GM23248 (cell line): ENCODE measurements around the gene WWOX. TPM values are rescaled to one million over a fixed set of nuclear protein-coding genes. Genes with fewer than 3 reads are reported as not detected.

ENCODE experiments used
- DNase-seq: peaks from one replicate; pipeline ENCODE4 v3.0.0-alpha.2; 2015
- H2AFZ ChIP-seq: fragments of 200-600 bp; sonication (generic); 2 replicates; pipeline ENCODE4 v1.6.1; 2016; ENCODE audit warnings: antibody characterized with exemption
- H3F3A ChIP-seq: fragments of 200-600 bp; sonication (generic); 2 replicates; pipeline ENCODE4 v1.6.1; 2016; ENCODE audit warnings: mild to moderate bottlenecking, antibody characterized with exemption, mixed run types; ENCODE audit not compliant: insufficient read depth
- H3K27ac ChIP-seq: fragments of 200-600 bp; sonication (generic); 2 replicates; pipeline ENCODE4 v1.5.1; 2016; ENCODE audit warnings: mild to moderate bottlenecking
- H3K27me3 ChIP-seq: fragments of 200-600 bp; sonication (generic); replicated peaks from 2 replicates; pipeline ENCODE4 v1.6.1; 2016; ENCODE audit warnings: mild to moderate bottlenecking; ENCODE audit not compliant: insufficient read depth
- H3K36me3 ChIP-seq: fragments of 200-600 bp; sonication (generic); 2 replicates; pipeline ENCODE4 v1.6.1; 2016; ENCODE audit warnings: low read depth, mild to moderate bottlenecking
- H3K4me1 ChIP-seq: fragments of 200-600 bp; sonication (generic); 2 replicates; pipeline ENCODE4 v1.6.1; 2016; ENCODE audit warnings: mild to moderate bottlenecking; ENCODE audit not compliant: insufficient read depth
- H3K4me2 ChIP-seq: fragments of 200-600 bp; sonication (generic); one replicate; pipeline ENCODE4 v1.6.1; 2016; ENCODE audit warnings: mild to moderate bottlenecking; ENCODE audit not compliant: unreplicated experiment
- H3K4me3 ChIP-seq: fragments of 200-600 bp; sonication (generic); 2 replicates; pipeline ENCODE4 v1.5.1; 2016; ENCODE audit warnings: mild to moderate bottlenecking
- H3K79me2 ChIP-seq: fragments of 200-600 bp; sonication (generic); 2 replicates; pipeline ENCODE4 v1.6.1; 2016; ENCODE audit warnings: mild to moderate bottlenecking; ENCODE audit not compliant: insufficient read depth
- H3K9ac ChIP-seq: fragments of 200-600 bp; sonication (generic); 2 replicates; pipeline ENCODE4 v1.6.1; 2016; ENCODE audit warnings: mild to moderate bottlenecking
- H3K9me2 ChIP-seq: fragments of 200-600 bp; sonication (generic); 2 replicates; pipeline ENCODE4 v1.6.1; 2016; ENCODE audit warnings: mixed run types, mild to moderate bottlenecking, moderate library complexity; ENCODE audit not compliant: insufficient read depth
- H3K9me3 ChIP-seq: fragments of 200-600 bp; sonication (generic); one replicate; pipeline ENCODE4 v1.6.1; 2017; ENCODE audit warnings: low read depth
- H4K20me1 ChIP-seq: fragments of 200-600 bp; sonication (generic); 2 replicates; pipeline ENCODE4 v1.6.0; 2016; ENCODE audit not compliant: insufficient read depth
- EZH2 ChIP-seq: fragments of 200-600 bp; sonication (generic); IDR thresholded peaks from 2 replicates; pipeline ENCODE4 v1.6.1; 2018; ENCODE audit warnings: antibody characterized with exemption, mild to moderate bottlenecking; ENCODE audit not compliant: insufficient read depth, poor library complexity, severe bottlenecking
- EZH2phosphoT487 ChIP-seq: fragments of 200-600 bp; sonication (generic); IDR thresholded peaks from 2 replicates; pipeline ENCODE4 v1.6.1; 2018; ENCODE audit warnings: antibody characterized with exemption, moderate library complexity, mild to moderate bottlenecking, low read depth; ENCODE audit not compliant: insufficient read depth
- WGBS, 2 experiments: methylation state at CpG; one replicate each; pipeline ENCODE4 v1.1.6; 2015 to 2017; ENCODE audit warnings: low lambda C conversion rate in 2 of 2, low coverage in 1 of 2; ENCODE audit errors: missing lambda C conversion rate in 2 of 2; 5-methylcytosine and 5-hydroxymethylcytosine counted together
- in situ Hi-C: fragments of 300-500 bp; cut with MboI; formaldehyde crosslinking; loops from 2 replicates; pipeline ENCODE4 v1.15.0; 2020
- polyA plus RNA-seq: library from polyadenylated mRNA; unstranded; fragments of >200 nt; fragmentation: Nextera tagmentation; extraction: Ambion mirVana; gene quantifications from 2 replicates; pipeline ENCODE4 v1.2.1, GENCODE V29; 2016
- total RNA-seq: library from RNA; depleted of rRNA; stranded (reverse); fragments of >200 nt; shearing (Covaris generic); gene quantifications from 2 replicates; pipeline ENCODE4 v1.2.3, GENCODE V29; 2014

Gene WWOX
- total and polyA plus RNA-seq, 2 experiments from 2014 or later = 4.5 to 6.6 TPM

DNA sequence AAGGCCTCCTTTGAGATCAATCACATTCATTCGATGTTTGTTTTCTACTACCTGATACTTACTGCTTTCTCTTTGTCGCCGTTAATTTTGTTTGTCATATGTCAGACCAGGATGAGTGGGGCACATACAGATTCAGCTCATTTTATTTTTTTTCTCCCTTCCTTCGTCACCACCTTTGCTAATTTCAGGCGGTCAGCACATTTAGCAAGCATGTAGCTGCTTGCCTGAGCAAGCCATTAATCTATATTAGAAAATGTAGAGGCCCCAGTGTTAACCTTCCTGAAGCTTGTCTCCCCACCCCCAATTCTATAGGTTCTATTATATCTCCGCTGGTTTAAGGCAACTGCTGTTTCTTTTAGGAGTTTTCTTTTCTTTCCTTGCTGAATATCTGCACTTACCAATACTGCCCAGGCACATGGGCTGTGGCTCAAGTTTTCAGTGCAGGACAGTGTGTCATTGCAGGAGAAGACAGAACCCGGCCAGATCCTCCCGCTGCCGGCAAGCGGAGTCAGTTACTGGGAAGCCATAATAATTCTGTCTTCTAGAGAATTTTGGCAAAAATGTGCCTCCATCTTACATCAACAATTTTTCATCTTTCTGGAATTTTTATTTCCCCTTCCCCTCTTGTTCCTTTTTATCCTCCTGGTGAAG lies 714.3 kb downstream of the WWOX start:
- H3K79me2 ChIP-seq = no peaks in the 10 kb centered on the region
- no peak overlapping the region for H3K9ac ChIP-seq
- in situ Hi-C loops = no loop called here
- H4K20me1 ChIP-seq = no peaks in the 10 kb centered on the region
- 28% methylated on average over 10 of the region's 10 CpGs for WGBS, 2 experiments
- H3K27ac ChIP-seq = no peak overlapping the region
- H2AFZ ChIP-seq = no peak overlapping the region
- H3K4me1 ChIP-seq = no peaks in the 10 kb centered on the region
- H3K9me2 ChIP-seq = no peaks in the 10 kb centered on the region
- no peak for DNase-seq
- H3K9me3 ChIP-seq = no peaks in the 10 kb centered on the region
- no peaks in the 10 kb centered on the region for H3K27me3 ChIP-seq
- no peak overlapping the region for H3K4me2 ChIP-seq
- no peaks in the 10 kb centered on the region for H3K36me3 ChIP-seq
- H3F3A ChIP-seq = no peaks in the 10 kb centered on the region
- no peak overlapping the region for H3K4me3 ChIP-seq
- TF ChIP-seq EZH2 = no peak
- no peak for TF ChIP-seq EZH2phosphoT487

DNA sequence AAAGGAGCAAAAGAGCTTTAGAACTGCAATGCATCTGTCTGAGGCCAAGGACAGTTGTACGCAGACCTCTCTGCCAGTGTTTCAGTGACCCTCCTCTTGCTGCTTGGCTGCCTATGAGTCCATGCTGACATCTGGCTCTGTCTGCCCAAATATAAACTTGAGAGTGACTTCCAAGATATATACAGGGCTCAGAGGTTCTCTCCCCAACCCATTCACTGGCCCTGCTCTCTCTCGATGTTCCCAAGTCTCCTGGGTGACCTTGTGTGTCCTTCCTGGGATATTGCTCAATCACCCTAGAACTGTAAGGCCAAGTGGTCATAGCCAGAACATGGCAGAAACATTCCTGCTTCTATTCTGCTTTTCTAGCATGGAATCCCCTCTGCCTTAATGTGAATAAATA lies 716.3 kb downstream of the WWOX start:
- TF ChIP-seq EZH2phosphoT487 (no peak), EZH2 (no peak)
- in situ Hi-C loops = no loop called here
- Histone ChIP-seq H3K4me1 (no peaks in the 10 kb centered on the region), H3F3A (no peaks in the 10 kb centered on the region), H3K9me2 (no peaks in the 10 kb centered on the region), H3K9me3 (no peaks in the 10 kb centered on the region), H3K4me2 (no peak overlapping the region), H2AFZ (no peak overlapping the region), H4K20me1 (no peaks in the 10 kb centered on the region), H3K27me3 (no peaks in the 10 kb centered on the region), H3K4me3 (no peak overlapping the region), H3K79me2 (no peaks in the 10 kb centered on the region), H3K36me3 (no peaks in the 10 kb centered on the region), H3K27ac (no peak overlapping the region), H3K9ac (no peak overlapping the region)
- no peak for DNase-seq
- 3 to 9% methylated on average over 2 of the region's 2 CpGs for WGBS, 2 experiments

- H4K20me1 ChIP-seq = no peaks in the 10 kb centered on the region
- H3F3A ChIP-seq = no peaks in the 10 kb centered on the region
- in situ Hi-C loops = no loop called here
- H3K9me3 ChIP-seq = no peaks in the 10 kb centered on the region
- no peaks in the 10 kb centered on the region for H3K27me3 ChIP-seq
- no peak for DNase-seq
- H3K9me2 ChIP-seq = no peaks in the 10 kb centered on the region
- no peaks in the 10 kb centered on the region for H3K4me1 ChIP-seq
- H3K36me3 ChIP-seq = no peaks in the 10 kb centered on the region
- TF ChIP-seq EZH2 (no peak), EZH2phosphoT487 (no peak)
- no peak overlapping the region for H3K9ac ChIP-seq
- H3K27ac ChIP-seq = no peak overlapping the region
- no peak overlapping the region for H3K4me3 ChIP-seq
- H2AFZ ChIP-seq = no peak overlapping the region
- 0 to 5% methylated on average over 2 of the region's 2 CpGs for WGBS, 2 experiments
- no peak overlapping the region for H3K4me2 ChIP-seq
- H3K79me2 ChIP-seq = no peaks in the 10 kb centered on the region
These were observed 717.2 kb downstream of the WWOX start for GRCh38 chr16:78816499-78817195.

GRCh38 chr16:78817200-78817739 lies 717.8 kb downstream of the WWOX start:
- H3K9me2 ChIP-seq = no peaks in the 10 kb centered on the region
- H3K9ac ChIP-seq = no peak overlapping the region
- H2AFZ ChIP-seq = no peak overlapping the region
- no peaks in the 10 kb centered on the region for H3F3A ChIP-seq
- no peaks in the 10 kb centered on the region for H4K20me1 ChIP-seq
- no peaks in the 10 kb centered on the region for H3K9me3 ChIP-seq
- WGBS, 2 experiments = 2 to 5% methylated on average over 6 of the region's 6 CpGs
- no peak for TF ChIP-seq EZH2phosphoT487
- TF ChIP-seq EZH2 = no peak
- in situ Hi-C loops = no loop called here
- no peak overlapping the region for H3K4me3 ChIP-seq
- no peaks in the 10 kb centered on the region for H3K4me1 ChIP-seq
- H3K4me2 ChIP-seq = no peak overlapping the region
- H3K27me3 ChIP-seq = no peaks in the 10 kb centered on the region
- DNase-seq = no peak
- no peaks in the 10 kb centered on the region for H3K79me2 ChIP-seq
- H3K36me3 ChIP-seq = no peaks in the 10 kb centered on the region
- H3K27ac ChIP-seq = no peak overlapping the region
